Muscle of leg (tissue), 16 donors: ENCODE measurements around the gene RHPN2. TPM values are rescaled to one million over a fixed set of nuclear protein-coding genes. Genes with fewer than 3 reads are reported as not detected.

Experiments
- DNase-seq: peaks from one replicate; pipeline ENCODE4 v3.0.0; 2013
- H3K27ac ChIP-seq: one replicate; pipeline ENCODE4 v1.5.1; 2013; ENCODE audit warnings: mild to moderate bottlenecking, low read length, control low read depth
- H3K27me3 ChIP-seq: one replicate; pipeline ENCODE4 v1.6.1; 2013; ENCODE audit warnings: low read length; ENCODE audit not compliant: control insufficient read depth, insufficient read depth
- H3K36me3 ChIP-seq: one replicate; pipeline ENCODE4 v1.6.1; 2013; ENCODE audit warnings: low read length; ENCODE audit not compliant: control insufficient read depth, insufficient read depth
- H3K4me1 ChIP-seq: one replicate; pipeline ENCODE4 v1.6.1; 2013; ENCODE audit warnings: low read length; ENCODE audit not compliant: control insufficient read depth, insufficient read depth
- H3K4me3 ChIP-seq: one replicate; pipeline ENCODE4 v1.5.1; 2013; ENCODE audit warnings: low read length, control low read depth
- H3K9me3 ChIP-seq: replicated peaks from 2 replicates; pipeline ENCODE4 v1.6.1; 2013; ENCODE audit warnings: low read depth, low read length; ENCODE audit not compliant: control insufficient read depth
- WGBS: methylation state at CpG from one replicate; pipeline ENCODE4 v1.1.5; 2013; ENCODE audit warnings: missing lambda C conversion rate; ENCODE audit not compliant: insufficient coverage; 5-methylcytosine and 5-hydroxymethylcytosine counted together
- long read RNA-seq, 11 donors: transcript quantifications; one replicate each; lab custom pipeline, GENCODE V29; 2026
- polyA plus RNA-seq, 8 donors: library from polyadenylated mRNA; unstranded; fragments of 120-200 nt; gene quantifications; one replicate each; pipeline versions ENCODE4 v1.2.1 to v1.2.3, GENCODE V29; 2013; ENCODE audit warnings: inconsistent platforms in 1 of 8, low replicate concordance in 1 of 8; ENCODE audit not compliant: insufficient read length in 8 of 8, insufficient read depth in 1 of 8
- total RNA-seq: library from RNA; stranded (reverse); fragments of 120-200 nt; gene quantifications from one replicate; pipeline ENCODE4 v1.2.4, GENCODE V29; 2013

The RHPN2 gene
- total RNA-seq = 1.3 TPM
- 1 to 10 TPM in 7 of 8 donors, under 1 TPM in 1; 0.98 to 4.8 (median 1.7) TPM for polyA plus RNA-seq
- long read RNA-seq, donor 1 = 0 reads
- long read RNA-seq, donor 2 = 0 reads
- long read RNA-seq, donor 3, partial matches to known transcripts = 0 of 1 reads
- long read RNA-seq, donor 3, other reads (novel, unspliced or antisense) = 0 of 1 reads
- long read RNA-seq, donor 4 = 0 reads
- long read RNA-seq, donor 5, partial matches to known transcripts = 0 of 1 reads
- long read RNA-seq, donor 5, other reads (novel, unspliced or antisense) = 0 of 1 reads
- long read RNA-seq, donor 6, partial matches to known transcripts = 0 of 2 reads
- long read RNA-seq, donor 6, other reads (novel, unspliced or antisense) = 0 of 2 reads
- long read RNA-seq, donor 7, partial matches to known transcripts = 0 of 1 reads
- long read RNA-seq, donor 7, other reads (novel, unspliced or antisense) = 0 of 1 reads
- long read RNA-seq, donor 8 = 0 reads
- long read RNA-seq, donor 9, partial matches to known transcripts = 0 of 1 reads
- long read RNA-seq, donor 9, other reads (novel, unspliced or antisense) = 0 of 1 reads
- long read RNA-seq, donor 10 = 0 reads
- long read RNA-seq, donor 11 = 0 reads

- H3K36me3 ChIP-seq = no peaks in the 10 kb centered on the region
- 1% methylated on average over 76 of the region's 86 CpGs for WGBS
- H3K4me3 ChIP-seq = peak within 1 kb of the TSS; percentile 26
- peaks cover 8% of the 10 kb centered on the region for H3K4me1 ChIP-seq
- no peak within 1 kb of the TSS for H3K27ac ChIP-seq
- peaks cover 43% of the 10 kb centered on the region for H3K27me3 ChIP-seq
- H3K9me3 ChIP-seq = no peaks in the 10 kb centered on the region
- peak; percentile 61 for DNase-seq
Observed at GRCh38 chr19:33064792-33065550, at the start of gene RHPN2. RHPN2 (minus strand) TSS chr19:33064888; CDS start chr19:33064852, 36 bp downstream.

DNA sequence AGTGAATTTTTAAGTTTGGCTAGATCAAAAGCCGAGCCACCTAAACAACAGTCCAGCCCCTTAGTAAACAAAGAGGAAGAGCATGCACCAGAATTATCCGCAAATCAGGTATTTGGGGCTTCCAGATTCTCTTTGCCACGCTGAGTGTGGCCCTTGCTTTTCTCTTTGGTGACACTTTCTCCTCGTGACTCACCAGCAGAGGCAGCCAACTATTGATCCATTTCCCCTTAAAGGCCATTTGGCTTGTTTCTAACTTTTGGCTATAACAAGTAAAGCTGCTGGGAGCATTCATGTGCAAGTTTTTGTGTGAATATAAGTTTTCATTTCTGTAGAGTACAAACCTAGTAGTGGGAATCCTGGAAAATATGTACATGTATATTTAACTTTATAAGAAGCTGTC is 49.6 kb upstream of the RHPN2 start:
- no peak overlapping the region for H3K27ac ChIP-seq
- no peaks in the 10 kb centered on the region for H3K4me1 ChIP-seq
- WGBS = 87% methylated on average over 2 of the region's 4 CpGs
- DNase-seq = no peak
- no peaks in the 10 kb centered on the region for H3K27me3 ChIP-seq
- H3K36me3 ChIP-seq = peaks cover 57% of the 10 kb centered on the region
- no peaks in the 10 kb centered on the region for H3K9me3 ChIP-seq
- no peak overlapping the region for H3K4me3 ChIP-seq

GRCh38 chr19:33111587-33111986 is 46.9 kb upstream of the RHPN2 start:
- Histone ChIP-seq H3K36me3 (peaks cover 60% of the 10 kb centered on the region), H3K4me1 (no peaks in the 10 kb centered on the region)
- no peak for DNase-seq

DNA sequence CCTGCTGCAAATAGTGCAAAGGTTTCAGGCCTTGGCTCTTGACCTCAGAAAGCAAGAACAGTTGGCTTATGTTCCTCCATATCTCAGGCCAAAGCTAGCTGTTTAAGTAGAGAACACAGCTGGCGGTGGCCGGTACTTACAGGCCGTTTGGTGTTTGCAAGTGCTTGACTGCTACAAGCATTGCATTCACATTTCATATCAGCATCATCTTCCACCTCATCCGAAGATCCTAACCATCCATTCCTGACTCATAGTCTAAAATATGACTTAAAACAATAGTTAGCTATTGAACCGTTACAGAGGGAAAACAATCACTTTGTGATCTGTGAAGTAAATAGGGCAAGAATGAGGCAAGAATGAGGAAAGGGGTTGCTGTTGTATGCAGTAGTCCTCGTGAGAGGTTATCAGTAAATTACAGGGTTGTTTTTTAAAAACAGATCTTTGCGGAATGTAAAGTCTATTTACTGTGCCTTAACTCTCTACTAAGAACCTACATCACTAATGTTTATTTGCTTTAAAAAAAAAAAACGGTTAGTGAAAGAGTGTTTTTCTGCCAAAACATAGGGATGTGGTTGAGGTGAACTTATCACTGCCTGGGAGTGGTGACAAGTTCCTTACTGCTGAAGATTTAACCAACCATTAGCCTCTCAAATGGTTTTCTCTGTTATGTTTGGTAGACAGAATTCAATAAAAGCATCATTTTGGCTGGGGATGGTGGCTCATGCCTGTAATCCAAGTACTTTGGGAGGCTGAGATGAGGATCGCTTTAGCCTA is 45.6 kb upstream of the RHPN2 start:
- WGBS = no CpG with 5 or more reads among the region's 9 CpGs
- no peaks in the 10 kb centered on the region for H3K27me3 ChIP-seq
- H3K4me3 ChIP-seq = no peak overlapping the region
- no peak for DNase-seq
- no peaks in the 10 kb centered on the region for H3K9me3 ChIP-seq
- H3K4me1 ChIP-seq = no peaks in the 10 kb centered on the region
- H3K36me3 ChIP-seq = peaks cover 67% of the 10 kb centered on the region
- H3K27ac ChIP-seq = no peak overlapping the region

More at GRCh38 chr19:33111587-33111986, 46.9 kb upstream of the RHPN2 start:
- 95% methylated on average over 10 of the region's 11 CpGs for WGBS
- H3K9me3 ChIP-seq = no peaks in the 10 kb centered on the region
- H3K4me3 ChIP-seq = no peak overlapping the region
- H3K27ac ChIP-seq = no peak overlapping the region
- no peaks in the 10 kb centered on the region for H3K27me3 ChIP-seq

- H3K4me1 ChIP-seq = no peaks in the 10 kb centered on the region
- H3K27ac ChIP-seq = no peak overlapping the region
- no peak overlapping the region for H3K4me3 ChIP-seq
- WGBS = 94% methylated on average over 10 of the region's 10 CpGs
- H3K27me3 ChIP-seq = no peaks in the 10 kb centered on the region
- H3K36me3 ChIP-seq = peaks cover 68% of the 10 kb centered on the region
- no peak for DNase-seq
- no peaks in the 10 kb centered on the region for H3K9me3 ChIP-seq
Observed at GRCh38 chr19:33108161-33108560, 43.5 kb upstream of the RHPN2 start.

DNA sequence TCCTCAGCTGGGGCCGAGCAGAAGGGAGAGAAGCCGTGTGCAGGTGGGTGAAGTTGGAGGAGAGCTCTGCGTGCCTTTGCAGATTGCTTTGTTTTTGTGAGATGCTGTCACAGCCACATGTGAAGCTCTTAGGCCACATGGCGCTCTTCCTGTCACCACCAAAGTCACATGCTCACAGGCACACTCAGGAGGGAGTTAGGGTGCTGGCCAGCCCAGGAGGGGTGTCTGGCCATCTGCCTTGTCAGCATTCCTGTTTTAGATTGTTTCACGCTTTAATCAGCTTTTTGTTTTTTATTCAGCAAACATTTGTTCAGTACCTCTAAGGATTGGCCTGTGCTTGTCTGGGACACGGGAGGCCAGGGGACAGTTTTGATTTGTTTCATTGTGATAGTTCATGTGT is 38.2 kb upstream of the RHPN2 start:
- no peak for DNase-seq
- Histone ChIP-seq H3K36me3 (peaks cover 59% of the 10 kb centered on the region), H3K4me3 (no peak overlapping the region), H3K4me1 (no peaks in the 10 kb centered on the region), H3K9me3 (no peaks in the 10 kb centered on the region), H3K27ac (no peak overlapping the region), H3K27me3 (no peaks in the 10 kb centered on the region)
- no CpG with 5 or more reads among the region's 6 CpGs for WGBS

GRCh38 chr19:33100894-33101644 is 36.4 kb upstream of the RHPN2 start:
- Histone ChIP-seq H3K9me3 (no peaks in the 10 kb centered on the region), H3K4me1 (no peaks in the 10 kb centered on the region), H3K27ac (no peak overlapping the region), H3K4me3 (no peak overlapping the region), H3K36me3 (peaks cover 53% of the 10 kb centered on the region), H3K27me3 (no peaks in the 10 kb centered on the region)
- DNase-seq = no peak
- WGBS = 95% methylated on average over 4 of the region's 10 CpGs

DNA sequence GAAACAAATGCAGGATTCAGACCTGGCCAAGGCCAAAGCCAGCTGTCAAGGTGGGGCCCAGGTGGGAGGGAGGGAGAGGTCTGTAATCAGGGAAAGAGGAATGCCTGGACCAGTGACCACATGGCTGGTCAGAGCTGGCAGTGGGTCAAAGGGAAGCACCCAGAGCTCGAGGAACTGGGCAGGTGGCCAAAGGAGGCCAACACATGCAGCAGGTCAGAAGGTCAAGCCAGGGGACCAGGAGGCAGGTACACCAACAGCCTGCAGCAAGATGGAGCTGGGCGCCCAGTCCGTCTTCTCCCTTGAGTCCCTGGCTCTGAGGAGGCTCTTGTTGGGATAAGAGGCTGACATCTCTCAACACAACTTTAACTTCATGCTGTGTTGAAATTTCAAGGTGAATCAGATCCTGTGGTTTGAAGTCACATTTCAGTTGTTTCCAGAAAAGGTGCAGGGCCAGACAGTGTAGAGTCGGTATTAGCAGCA is 33.4 kb upstream of the RHPN2 start:
- WGBS = 67% methylated on average over 2 of the region's 4 CpGs

DNA sequence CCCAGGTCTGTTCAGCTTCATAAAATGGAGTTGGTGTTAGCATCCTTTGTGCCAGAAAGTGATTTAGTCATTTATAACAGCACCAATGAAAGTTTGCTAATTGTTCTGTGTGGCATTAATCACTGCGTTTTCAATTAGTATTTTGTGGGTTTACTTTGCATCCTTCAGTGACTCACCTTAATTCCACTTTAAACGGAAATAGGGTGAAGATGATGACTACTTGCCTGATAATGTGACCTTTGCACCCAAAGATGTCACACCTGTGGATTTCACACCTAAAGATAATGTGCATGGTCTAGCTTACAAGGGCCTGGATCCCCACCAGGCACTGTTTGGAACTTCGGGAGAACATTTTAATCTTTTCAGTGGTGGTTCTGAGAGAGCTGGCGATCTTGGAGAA is 31.3 kb upstream of the RHPN2 start:
- Histone ChIP-seq H3K4me1 (no peaks in the 10 kb centered on the region), H3K4me3 (no peak overlapping the region), H3K36me3 (peaks cover 58% of the 10 kb centered on the region), H3K9me3 (no peaks in the 10 kb centered on the region), H3K27ac (no peak overlapping the region), H3K27me3 (no peaks in the 10 kb centered on the region)
- no CpG with 5 or more reads among the region's 4 CpGs for WGBS
- DNase-seq = no peak

More for the DNA sequence above, 33.4 kb upstream of the RHPN2 start:
- no peak overlapping the region for H3K4me3 ChIP-seq
- peaks cover 62% of the 10 kb centered on the region for H3K36me3 ChIP-seq
- H3K9me3 ChIP-seq = no peaks in the 10 kb centered on the region
- peak; percentile 7 for DNase-seq
- no peaks in the 10 kb centered on the region for H3K27me3 ChIP-seq
- H3K4me1 ChIP-seq = no peaks in the 10 kb centered on the region
- H3K27ac ChIP-seq = no peak overlapping the region
